Measurements from ENCODE around the gene SLC23A2.

- TF ChIP-seq, protein P1, sequence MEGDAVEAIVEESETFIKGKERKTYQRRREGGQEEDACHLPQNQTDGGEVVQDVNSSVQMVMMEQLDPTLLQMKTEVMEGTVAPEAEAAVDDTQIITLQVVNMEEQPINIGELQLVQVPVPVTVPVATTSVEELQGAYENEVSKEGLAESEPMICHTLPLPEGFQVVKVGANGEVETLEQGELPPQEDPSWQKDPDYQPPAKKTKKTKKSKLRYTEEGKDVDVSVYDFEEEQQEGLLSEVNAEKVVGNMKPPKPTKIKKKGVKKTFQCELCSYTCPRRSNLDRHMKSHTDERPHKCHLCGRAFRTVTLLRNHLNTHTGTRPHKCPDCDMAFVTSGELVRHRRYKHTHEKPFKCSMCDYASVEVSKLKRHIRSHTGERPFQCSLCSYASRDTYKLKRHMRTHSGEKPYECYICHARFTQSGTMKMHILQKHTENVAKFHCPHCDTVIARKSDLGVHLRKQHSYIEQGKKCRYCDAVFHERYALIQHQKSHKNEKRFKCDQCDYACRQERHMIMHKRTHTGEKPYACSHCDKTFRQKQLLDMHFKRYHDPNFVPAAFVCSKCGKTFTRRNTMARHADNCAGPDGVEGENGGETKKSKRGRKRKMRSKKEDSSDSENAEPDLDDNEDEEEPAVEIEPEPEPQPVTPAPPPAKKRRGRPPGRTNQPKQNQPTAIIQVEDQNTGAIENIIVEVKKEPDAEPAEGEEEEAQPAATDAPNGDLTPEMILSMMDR (IDR thresholded peaks at IDR 0.05; ENCODE audit: insufficient read depth, low read depth, low read length): no peak
- TF ChIP-seq EZH2 (IDR thresholded peaks at IDR 0.05; ENCODE audit: insufficient read depth, low read length): no peak
Measured at GRCh38 chr20:4950841-4951240, 50.5 kb downstream of the SLC23A2 start.

Measured in astrocyte (in vitro differentiated cells and primary cell).